ENCODE data around the gene SMYD4.

Gene SMYD4

GRCh38 chr17:1732241-1732832, 97.4 kb downstream of the SMYD4 start:
- no peak for DNase-seq

DNA sequence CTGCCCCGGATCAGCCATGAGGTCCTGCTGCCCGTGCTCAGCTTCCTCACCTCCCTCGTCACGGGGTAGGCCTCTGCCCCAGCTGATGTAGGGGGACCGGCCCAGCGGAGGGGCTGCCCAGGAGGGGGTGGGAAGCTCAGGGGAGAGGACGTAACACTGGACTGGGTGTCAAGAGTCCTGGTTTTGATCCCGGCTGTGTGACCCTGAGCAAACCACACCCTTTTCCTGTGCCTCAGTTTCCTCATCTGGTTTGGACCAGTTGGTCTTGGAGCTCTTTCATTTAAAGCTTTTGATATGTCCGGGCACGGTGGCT, 98.6 kb downstream of the SMYD4 start:
- no peak for DNase-seq

DNA sequence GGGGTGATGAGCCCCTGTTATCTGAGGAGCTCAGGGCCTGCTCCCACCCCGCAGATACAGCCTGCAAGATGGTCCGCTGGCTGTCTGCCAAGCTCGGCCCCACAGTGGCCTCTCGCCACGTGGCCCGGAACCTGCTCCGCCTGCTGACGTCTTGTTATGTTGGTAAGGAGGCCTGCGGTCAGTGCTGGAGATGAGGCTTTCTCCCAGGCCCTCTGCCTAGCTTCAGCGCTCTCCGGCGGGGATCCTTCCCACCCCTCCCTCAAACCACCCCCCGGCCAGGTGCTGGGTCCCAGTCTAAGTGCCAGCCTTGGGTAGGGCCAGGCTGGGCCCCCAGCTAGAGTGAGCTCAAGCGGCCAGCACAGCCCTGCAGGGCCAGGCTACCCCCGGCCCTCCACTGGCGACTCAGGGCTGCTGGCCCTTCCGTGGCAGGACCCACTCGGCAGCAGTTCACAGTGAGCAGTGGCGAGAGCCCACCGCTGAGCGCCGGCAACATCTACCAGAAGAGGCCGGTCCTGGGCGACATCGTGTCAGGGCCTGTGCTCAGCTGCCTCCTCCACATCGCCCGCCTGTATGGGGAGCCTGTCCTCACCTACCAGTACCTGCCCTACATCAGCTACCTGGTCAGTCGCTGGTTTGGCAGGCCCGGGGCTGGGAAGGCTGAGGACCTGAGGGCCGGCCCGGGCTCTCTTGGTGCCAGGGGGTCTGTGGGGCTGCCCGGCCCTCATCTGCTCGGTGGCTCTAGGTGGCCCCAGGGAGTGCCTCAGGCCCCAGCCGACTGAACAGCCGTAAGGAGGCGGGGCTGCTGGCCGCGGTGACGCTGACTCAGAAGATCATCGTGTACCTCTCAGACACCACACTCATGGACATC, 99.1 kb downstream of the SMYD4 start:
- DNase-seq = peak in 26 of 56 donors; percentile 7 to 79 (median 26)

DNA sequence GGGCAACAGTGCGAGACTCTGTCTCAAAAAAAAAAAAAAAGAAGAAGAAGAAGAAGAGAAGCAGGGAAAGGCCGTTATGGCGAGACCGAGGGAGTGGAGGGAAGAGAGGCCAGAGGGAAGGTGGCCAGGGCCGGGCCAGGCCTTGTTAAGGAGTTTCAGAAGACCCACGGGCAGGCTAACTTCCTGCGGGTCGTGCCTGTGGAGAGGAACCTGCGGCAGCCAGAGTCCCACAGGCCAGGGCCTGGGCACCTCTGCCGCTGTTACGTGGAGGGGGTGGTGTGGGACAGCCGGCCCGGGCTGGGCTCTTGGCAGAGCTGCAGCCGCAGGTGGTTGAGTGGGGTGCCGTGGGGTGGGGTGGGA, 99.8 kb downstream of the SMYD4 start:
- DNase-seq = no peak

All from amygdala (tissue), 56 donors.